HCT116 (cell line): ENCODE measurements around the gene DNAJB8.

Experiments used
- EZH2 ChIP-seq: fragments of 200-600 bp; sonication (generic); IDR thresholded peaks from 2 replicates; pipeline ENCODE4 v1.6.1; 2017; ENCODE audit warnings: antibody characterized with exemption, mixed run types
- SIN3A ChIP-seq: IDR thresholded peaks from 2 replicates; pipeline ENCODE4 v1.6.1; 2012; ENCODE audit warnings: low read depth
- TF ChIP-seq, protein P1 (sequence below), 3 experiments: fragments of 200-600 bp in 1 of 3; sonication (generic) in 1 of 3; IDR thresholded peaks in 2 of 3; conservative IDR thresholded peaks in 1 of 3; 2 replicates each; pipeline ENCODE4 v1.5.1; 2012 to 2017; ENCODE audit warnings: low read depth in 2 of 3, low read length in 2 of 3, antibody characterized with exemption in 1 of 3, borderline replicate concordance in 1 of 3, control low read depth in 1 of 3, mild to moderate bottlenecking in 1 of 3, mixed read lengths in 1 of 3, mixed run types in 1 of 3, moderate library complexity in 1 of 3; ENCODE audit not compliant: insufficient read depth in 1 of 3

GRCh38 chr3:128420289-128420688 is 46.4 kb downstream of the DNAJB8 start:
- no peak for TF ChIP-seq EZH2
- TF ChIP-seq, protein P1, sequence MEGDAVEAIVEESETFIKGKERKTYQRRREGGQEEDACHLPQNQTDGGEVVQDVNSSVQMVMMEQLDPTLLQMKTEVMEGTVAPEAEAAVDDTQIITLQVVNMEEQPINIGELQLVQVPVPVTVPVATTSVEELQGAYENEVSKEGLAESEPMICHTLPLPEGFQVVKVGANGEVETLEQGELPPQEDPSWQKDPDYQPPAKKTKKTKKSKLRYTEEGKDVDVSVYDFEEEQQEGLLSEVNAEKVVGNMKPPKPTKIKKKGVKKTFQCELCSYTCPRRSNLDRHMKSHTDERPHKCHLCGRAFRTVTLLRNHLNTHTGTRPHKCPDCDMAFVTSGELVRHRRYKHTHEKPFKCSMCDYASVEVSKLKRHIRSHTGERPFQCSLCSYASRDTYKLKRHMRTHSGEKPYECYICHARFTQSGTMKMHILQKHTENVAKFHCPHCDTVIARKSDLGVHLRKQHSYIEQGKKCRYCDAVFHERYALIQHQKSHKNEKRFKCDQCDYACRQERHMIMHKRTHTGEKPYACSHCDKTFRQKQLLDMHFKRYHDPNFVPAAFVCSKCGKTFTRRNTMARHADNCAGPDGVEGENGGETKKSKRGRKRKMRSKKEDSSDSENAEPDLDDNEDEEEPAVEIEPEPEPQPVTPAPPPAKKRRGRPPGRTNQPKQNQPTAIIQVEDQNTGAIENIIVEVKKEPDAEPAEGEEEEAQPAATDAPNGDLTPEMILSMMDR (IDR thresholded peaks at IDR 0.05 in 2 of 3, conservative IDR thresholded peaks at IDR 0.05 in 1 of 3; ENCODE audit: borderline replicate concordance in 1 of 3, insufficient read depth in 1 of 3, low read depth in 2 of 3, low read length in 2 of 3) = no peak
- TF ChIP-seq SIN3A = no peak
